Epidermal melanocyte (primary cell): ENCODE results near the gene RPP30.

Experiments
- DNase-seq: peaks from one replicate; pipeline ENCODE4 v3.0.0; 2011; ENCODE audit warnings: low spot score; ENCODE audit not compliant: insufficient read length

Gene RPP30

GRCh38 chr10:90871766-90872647, at the start of gene RPP30:
Gene RPP30, plus strand, starts transcription at chr10:90871974. Its CDS starts 13 bp downstream, at chr10:90871987.
- DNase-seq = peak; percentile 70

GRCh38 chr10:90822508-90822907, 49.3 kb upstream of the RPP30 start:
- no peak for DNase-seq

GRCh38 chr10:90832111-90832510, 39.7 kb upstream of the RPP30 start:
- no peak for DNase-seq

- DNase-seq = no peak
These were observed 37.4 kb upstream of the RPP30 start for GRCh38 chr10:90834326-90834725.

GRCh38 chr10:90837486-90837885, 34.3 kb upstream of the RPP30 start:
- DNase-seq = no peak

GRCh38 chr10:90842725-90843124, 29.0 kb upstream of the RPP30 start:
- no peak for DNase-seq

- DNase-seq = no peak
These were observed 26.0 kb upstream of the RPP30 start for GRCh38 chr10:90845726-90846125.

GRCh38 chr10:90846746-90847145, 25.0 kb upstream of the RPP30 start:
- no peak for DNase-seq

DNA sequence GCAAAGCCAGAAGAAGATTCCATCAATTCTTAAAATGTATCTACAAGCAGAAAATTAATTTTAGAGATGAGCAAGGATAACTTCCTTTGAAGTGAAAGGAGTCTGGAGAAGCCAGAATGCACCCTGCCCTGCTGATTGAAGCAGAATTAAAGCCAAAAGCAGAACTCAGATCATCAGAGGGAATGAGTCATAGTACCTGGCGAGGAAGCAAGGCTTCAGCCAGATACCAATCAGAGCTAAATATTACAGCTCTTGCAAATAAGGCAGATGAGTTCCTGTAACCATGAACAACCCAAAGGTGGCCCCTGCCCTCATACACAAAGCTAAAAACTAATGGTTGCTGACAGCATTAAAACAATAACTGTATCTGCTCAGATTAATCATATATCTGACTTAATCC, 24.3 kb upstream of the RPP30 start:
- DNase-seq = no peak

DNA sequence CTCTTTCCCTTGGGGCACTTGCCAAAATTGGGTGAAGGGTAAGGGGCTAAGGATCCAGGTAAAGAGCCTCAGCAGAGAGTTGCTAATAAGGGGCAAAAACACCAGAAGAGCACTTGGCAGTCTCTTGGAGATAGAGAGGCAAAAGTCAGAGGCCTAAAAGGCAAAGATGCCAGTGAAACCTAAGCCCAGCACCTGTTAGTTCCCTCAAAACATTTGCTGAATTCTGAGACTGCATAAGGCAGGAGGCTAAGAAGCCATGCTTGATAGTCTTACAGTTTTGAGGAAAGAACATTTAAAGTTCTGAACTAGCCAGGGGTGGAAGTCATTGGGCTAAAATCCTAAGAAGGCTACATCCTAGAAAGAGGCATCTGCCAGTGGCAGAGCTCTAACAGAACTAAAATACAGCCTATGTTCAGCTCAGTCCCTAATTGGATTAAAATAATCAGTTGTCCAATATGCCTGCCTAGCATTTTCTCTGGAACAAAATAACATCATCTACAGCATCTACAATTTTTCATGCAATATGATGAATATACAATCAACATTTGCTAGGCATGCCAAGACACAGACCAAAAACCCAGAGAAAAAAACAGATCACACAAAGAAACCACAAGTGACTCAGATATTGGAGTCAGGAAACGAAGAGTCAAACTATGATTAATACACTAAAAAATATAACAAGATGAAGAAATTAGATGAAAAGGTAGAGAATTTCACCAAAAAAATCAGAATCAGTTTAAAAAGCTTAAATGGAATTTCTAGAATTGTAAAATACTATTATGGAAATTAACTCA, 21.6 kb upstream of the RPP30 start:
- no peak for DNase-seq

GRCh38 chr10:90855126-90855525, 16.6 kb upstream of the RPP30 start:
- DNase-seq = no peak

GRCh38 chr10:90856261-90856660, 15.5 kb upstream of the RPP30 start:
- no peak for DNase-seq

DNA sequence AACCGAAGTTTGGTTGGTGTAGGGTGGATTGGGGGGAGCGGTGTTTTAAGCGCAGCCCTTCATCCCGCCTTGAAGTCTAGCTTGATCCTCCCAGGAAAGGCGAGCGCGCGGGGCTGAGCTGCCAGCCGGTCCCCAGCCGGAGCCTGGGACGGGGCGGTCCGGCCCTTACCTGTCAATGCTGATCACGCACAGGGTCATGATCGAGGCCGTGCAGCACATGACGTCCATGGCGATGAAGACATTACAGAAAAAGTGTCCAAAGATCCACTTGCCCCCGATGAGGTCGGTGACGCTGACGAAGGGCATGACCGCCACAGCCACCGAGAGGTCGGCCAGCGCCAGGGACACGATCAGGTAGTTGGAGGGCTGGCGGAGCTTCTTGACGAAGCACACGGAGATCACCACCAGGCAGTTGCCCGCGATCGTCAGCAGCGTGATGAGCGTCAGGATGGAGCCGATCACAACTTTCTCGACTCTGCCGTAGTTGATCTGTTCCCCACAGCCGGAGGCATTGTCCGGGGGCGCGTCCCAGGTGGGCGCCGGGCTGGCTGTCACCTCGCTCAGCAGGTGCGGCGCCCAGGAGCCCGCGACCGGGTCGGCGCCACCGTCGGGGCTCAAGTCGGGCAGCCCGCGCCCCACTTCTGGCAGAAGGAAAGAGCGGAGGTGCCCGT, 14.7 kb upstream of the RPP30 start:
- no peak for DNase-seq

DNA sequence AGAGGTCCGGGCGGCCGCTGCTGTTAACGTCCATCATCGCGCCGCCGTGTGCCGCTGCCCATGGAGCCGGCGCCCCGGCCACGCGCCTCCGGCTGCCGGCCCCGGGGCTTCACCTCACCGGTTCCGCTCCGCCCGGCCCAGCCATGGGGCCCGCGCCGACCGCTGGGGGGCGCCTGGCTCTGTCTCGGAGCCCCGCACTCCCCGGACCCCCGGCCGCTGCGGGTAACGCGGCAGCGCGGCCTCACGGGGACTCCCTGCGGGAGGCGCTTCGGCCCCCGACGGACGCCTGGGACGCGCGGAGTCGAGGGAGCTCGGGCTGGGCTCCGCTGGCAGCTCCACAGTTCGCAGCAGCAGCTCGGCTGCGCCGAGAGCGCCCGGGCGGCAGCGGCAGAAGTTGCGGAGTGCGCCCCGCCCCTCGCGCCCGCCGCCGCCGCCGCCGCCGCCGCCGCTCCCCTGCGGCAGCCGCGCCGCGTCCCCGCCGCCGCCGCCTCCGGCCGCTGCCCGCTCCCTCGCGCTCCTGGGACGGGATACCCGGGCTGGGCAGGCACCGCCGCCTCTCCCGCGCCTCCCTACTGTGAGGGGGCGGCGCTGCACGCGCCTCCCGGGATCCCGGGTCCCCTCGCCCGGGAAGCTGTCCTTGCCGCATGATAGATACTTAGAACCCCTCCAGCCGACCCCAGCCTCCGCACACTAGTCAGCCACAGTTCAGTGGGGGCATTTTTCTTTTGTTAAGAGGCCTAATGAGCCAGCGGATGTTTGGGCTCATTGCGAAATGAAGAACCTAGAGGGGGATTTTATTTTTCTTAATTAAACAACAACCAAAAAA, 13.9 kb upstream of the RPP30 start, which contains the start of gene HTR7:
HTR7 (minus strand) TSS at position 405 of the 826 bp plus-strand sequence; CDS start at position 37, 368 bp downstream.
- peak; percentile 32 for DNase-seq

GRCh38 chr10:90858461-90858968, 13.3 kb upstream of the RPP30 start:
- DNase-seq = no peak

DNA sequence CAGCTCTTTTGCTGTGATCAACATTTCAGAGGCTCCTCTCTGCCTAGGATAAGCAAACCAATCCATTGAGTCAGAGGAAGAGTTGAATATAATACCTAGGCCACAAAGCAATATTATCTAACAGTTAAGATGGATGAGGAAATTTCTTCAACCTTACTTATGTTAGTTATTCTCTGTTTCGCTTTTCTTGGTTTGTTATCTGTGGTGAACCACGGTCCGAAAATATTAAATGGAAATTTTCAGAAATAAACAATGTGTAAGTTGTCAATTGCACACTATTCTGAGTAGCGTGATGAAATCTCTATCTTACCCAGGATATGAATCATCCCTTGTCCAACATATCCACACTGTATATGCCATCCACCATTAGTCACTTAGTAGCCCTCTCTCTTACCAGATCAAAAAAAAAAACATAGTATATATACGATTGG, 12.4 kb upstream of the RPP30 start:
- no peak for DNase-seq

GRCh38 chr10:90860790-90861189, 11.0 kb upstream of the RPP30 start:
- DNase-seq = no peak

- DNase-seq = peak; percentile 38
These were observed 8.8 kb upstream of the RPP30 start for GRCh38 chr10:90862908-90863514.

DNA sequence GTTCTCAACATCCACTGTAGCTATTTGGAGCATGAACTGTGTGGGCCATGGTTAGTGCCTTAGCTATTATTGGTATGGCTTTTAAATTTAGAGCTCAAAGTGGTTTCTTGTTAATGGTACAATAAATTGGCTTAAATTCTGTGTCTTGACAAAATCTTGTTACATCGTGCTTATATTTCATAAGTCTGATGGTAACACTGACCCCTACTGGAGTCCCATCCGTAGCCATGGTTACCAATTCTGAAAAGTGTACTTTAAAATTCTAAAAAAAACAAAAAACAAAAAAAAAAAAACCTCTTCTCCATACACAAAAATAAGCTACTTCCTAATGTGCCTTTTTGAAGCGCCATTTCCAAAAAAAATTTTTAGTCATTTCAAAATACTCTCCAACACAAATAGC, 6.4 kb upstream of the RPP30 start:
- no peak for DNase-seq

DNA sequence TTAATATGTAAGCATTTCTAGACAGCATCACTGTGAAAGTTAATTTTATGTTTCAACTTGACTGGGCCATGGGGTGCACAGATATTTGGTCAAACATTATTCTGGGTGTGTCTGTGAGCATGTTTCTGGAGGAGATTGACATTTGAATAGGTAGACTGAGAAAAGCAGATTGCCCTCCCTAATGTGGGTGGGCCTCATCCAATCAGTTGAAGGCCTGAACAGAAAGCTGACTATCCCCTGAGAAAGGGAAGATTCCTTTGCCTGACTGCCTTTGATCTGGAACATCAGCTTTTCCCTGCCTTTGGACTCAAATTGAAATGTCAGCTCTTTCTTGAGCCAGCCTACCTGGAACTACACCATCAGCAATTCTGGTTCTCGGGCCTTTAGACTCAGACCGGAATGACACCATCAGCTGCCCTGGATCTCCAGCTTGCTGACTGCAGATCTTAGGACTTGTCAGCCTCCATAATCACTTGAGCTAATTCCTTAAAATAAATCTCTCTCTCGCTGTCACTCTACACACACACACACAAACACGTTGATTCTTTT, 5.7 kb upstream of the RPP30 start:
- DNase-seq = no peak
